Fibroblast of lung (primary cell): ENCODE data around the gene APBA2. TPM values are rescaled to one million over a fixed set of nuclear protein-coding genes. Genes with fewer than 3 reads are reported as not detected.
"Not testable (repeated sequence)": the region's sequence is repeated elsewhere in the genome, so short reads cannot be mapped to it uniquely, and the experiment has no call there.

ENCODE experiments used
- DNase-seq, 2 donors: peaks; one replicate each; pipeline versions ENCODE4 v3.0.0 to v3.0.0-alpha.2; 2010; ENCODE audit warnings: low read depth in 2 of 2
- H2AFZ ChIP-seq: 2 replicates; pipeline ENCODE4 v1.5.1; 2012; ENCODE audit warnings: low read length, control low read depth, inconsistent platforms
- H3K27ac ChIP-seq: 2 replicates; pipeline ENCODE4 v1.5.1; 2011; ENCODE audit warnings: low read length, control low read depth; ENCODE audit not compliant: insufficient read depth
- H3K27me3 ChIP-seq: 2 replicates; pipeline ENCODE4 v1.5.1; 2011; ENCODE audit warnings: mild to moderate bottlenecking, low read length; ENCODE audit not compliant: control insufficient read depth, insufficient read depth
- H3K36me3 ChIP-seq: 2 replicates; pipeline ENCODE4 v1.5.1; 2011; ENCODE audit warnings: low read length; ENCODE audit not compliant: control insufficient read depth, insufficient read depth
- H3K4me1 ChIP-seq: 2 replicates; pipeline ENCODE4 v1.5.1; 2011; ENCODE audit warnings: low read length; ENCODE audit not compliant: control insufficient read depth, insufficient read depth; ENCODE audit errors: extremely low read depth
- H3K4me2 ChIP-seq: 2 replicates; pipeline ENCODE4 v1.5.1; 2011; ENCODE audit warnings: low read length, control low read depth; ENCODE audit not compliant: insufficient read depth; ENCODE audit errors: extremely low read depth
- H3K4me3 ChIP-seq, 4 experiments: fragments of 200-600 bp in 1 of 4; sonication (generic) in 1 of 4; replicated peaks in 1 of 4; 2 replicates each; pipeline ENCODE4 v1.5.1; 2011 to 2016; ENCODE audit warnings: low read length in 4 of 4, low read depth in 3 of 4, mild to moderate bottlenecking in 3 of 4, control low read depth in 2 of 4, inconsistent platforms in 1 of 4, mixed read lengths in 1 of 4; ENCODE audit not compliant: insufficient read depth in 1 of 4; ENCODE audit errors: control extremely low read depth in 1 of 4
- H3K79me2 ChIP-seq: 2 replicates; pipeline ENCODE4 v1.5.1; 2012; ENCODE audit warnings: mild to moderate bottlenecking, low read length, inconsistent platforms; ENCODE audit not compliant: control insufficient read depth, insufficient read depth
- H3K9ac ChIP-seq: 2 replicates; pipeline ENCODE4 v1.5.1; 2011; ENCODE audit warnings: mild to moderate bottlenecking, low read length, control low read depth; ENCODE audit not compliant: insufficient read depth
- H3K9me3 ChIP-seq: 2 replicates; pipeline ENCODE4 v1.5.1; 2012; ENCODE audit warnings: low read depth, low read length; ENCODE audit not compliant: control insufficient read depth, insufficient read depth
- H4K20me1 ChIP-seq: 2 replicates; pipeline ENCODE4 v1.5.1; 2011; ENCODE audit warnings: low read length; ENCODE audit not compliant: control insufficient read depth, insufficient read depth; ENCODE audit errors: extremely low read depth
- CTCF ChIP-seq, 2 donors: IDR thresholded peaks in 1 of 2; conservative IDR thresholded peaks in 1 of 2; 1 replicate in 1 of 2; 2 replicates in 1 of 2; pipeline ENCODE4 v1.5.1; 2011 to 2012; ENCODE audit warnings: low read length in 2 of 2, control low read depth in 1 of 2, inconsistent platforms in 1 of 2, low read depth in 1 of 2, mild to moderate bottlenecking in 1 of 2
- EZH2 ChIP-seq: IDR thresholded peaks from 2 replicates; pipeline ENCODE4 v1.5.1; 2012; ENCODE audit warnings: low read length, control low read depth, mild to moderate bottlenecking; ENCODE audit errors: missing control alignments
- polyA plus RNA-seq, 2 donors: library from polyadenylated mRNA; depleted of rRNA in 1 of 2; stranded (reverse) in 1 of 2; unstranded in 1 of 2; fragments of >200 nt; gene quantifications; 2 replicates each; pipeline ENCODE4 v1.2.1, GENCODE V29; 2011 to 2012; ENCODE audit warnings: missing spikeins in 1 of 2
- total RNA-seq: library from RNA; depleted of rRNA; stranded (reverse); fragments of >200 nt; gene quantifications from 2 replicates; pipeline ENCODE4 v1.2.1, GENCODE V29; 2014

The APBA2 gene
- total and polyA plus RNA-seq, 2 donors (not counting 1 experiment from before 2014, with no cell fraction given) = 9.5 to 20.3 TPM

- Histone ChIP-seq H3K79me2 (no peaks in the 10 kb centered on the region), H4K20me1 (no peaks in the 10 kb centered on the region), H3K9ac (no peak overlapping the region), H3K4me3 (no peak overlapping the region), H3K27me3 (no peaks in the 10 kb centered on the region), H3K9me3 (no peaks in the 10 kb centered on the region), H3K4me2 (no peak overlapping the region), H3K36me3 (no peaks in the 10 kb centered on the region), H2AFZ (no peak overlapping the region), H3K27ac (no peak overlapping the region), H3K4me1 (no peaks in the 10 kb centered on the region)
- DNase-seq = no peak
- TF ChIP-seq EZH2 (no peak), CTCF (conservative IDR thresholded peaks at IDR 0.05 in 1 of 2, IDR thresholded peaks at IDR 0.05 in 1 of 2; ENCODE audit: low read depth in 1 of 2, low read length in 2 of 2) (no peak)
Measured at GRCh38 chr15:29101491-29101890, 215.7 kb downstream of the APBA2 start.

GRCh38 chr15:29102173-29102794, 216.5 kb downstream of the APBA2 start:
- H3K27me3 ChIP-seq, H2AFZ ChIP-seq, H3K9ac ChIP-seq, H3K4me2 ChIP-seq, H3K36me3 ChIP-seq, H4K20me1 ChIP-seq, H3K9me3 ChIP-seq, H3K79me2 ChIP-seq, H3K4me1 ChIP-seq, H3K4me3 ChIP-seq, H3K27ac ChIP-seq: not testable (repeated sequence)
- peak; percentile 25 to 53 for DNase-seq
- TF ChIP-seq CTCF (conservative IDR thresholded peaks at IDR 0.05 in 1 of 2, IDR thresholded peaks at IDR 0.05 in 1 of 2; ENCODE audit: low read depth in 1 of 2, low read length in 2 of 2) = peak; percentile 67 to 89

- no peaks in the 10 kb centered on the region for H3K27me3 ChIP-seq
- no peaks in the 10 kb centered on the region for H3K79me2 ChIP-seq
- no peaks in the 10 kb centered on the region for H3K9me3 ChIP-seq
- H3K9ac ChIP-seq = no peak overlapping the region
- no peaks in the 10 kb centered on the region for H4K20me1 ChIP-seq
- no peak for DNase-seq
- H2AFZ ChIP-seq = peak overlapping the region; percentile 12
- no peaks in the 10 kb centered on the region for H3K4me1 ChIP-seq
- TF ChIP-seq EZH2 (no peak), CTCF (conservative IDR thresholded peaks at IDR 0.05 in 1 of 2, IDR thresholded peaks at IDR 0.05 in 1 of 2; ENCODE audit: low read depth in 1 of 2, low read length in 2 of 2) (no peak)
- H3K4me2 ChIP-seq = peak overlapping the region; percentile 59
- H3K36me3 ChIP-seq = no peaks in the 10 kb centered on the region
- H3K4me3 ChIP-seq = peak overlapping the region in 2 of 4 experiments; percentile 36 to 51
- peak overlapping the region; percentile 44 for H3K27ac ChIP-seq
Measured at GRCh38 chr15:29102911-29103823, 217.4 kb downstream of the APBA2 start.
